Trophoblast cell (in vitro differentiated cells and primary cell): Measurements from ENCODE around the gene ARAP1.

Experiments used
- DNase-seq, 2 donors: peaks; one replicate each; pipeline ENCODE4 v3.0.0-alpha.2; 2016
- H2AFZ ChIP-seq: 2 replicates; pipeline ENCODE4 v1.6.1; 2013; ENCODE audit warnings: low read length, moderate library complexity, mild to moderate bottlenecking; ENCODE audit not compliant: insufficient read depth, poor library complexity
- H2AK5ac ChIP-seq: 2 replicates; pipeline ENCODE4 v1.6.1; 2013; ENCODE audit warnings: mild to moderate bottlenecking, low read length
- H2BK120ac ChIP-seq: 2 replicates; pipeline ENCODE4 v1.6.1; 2013; ENCODE audit warnings: low read length, mild to moderate bottlenecking, moderate library complexity; ENCODE audit not compliant: insufficient read depth, poor library complexity
- H2BK12ac ChIP-seq: 2 replicates; pipeline ENCODE4 v1.6.1; 2013; ENCODE audit warnings: mild to moderate bottlenecking, low read length, moderate library complexity
- H2BK5ac ChIP-seq: 2 replicates; pipeline ENCODE4 v1.6.1; 2013; ENCODE audit warnings: low read length, low read depth, moderate library complexity, mild to moderate bottlenecking; ENCODE audit not compliant: poor library complexity
- H3K14ac ChIP-seq: 2 replicates; pipeline ENCODE4 v1.6.1; 2013; ENCODE audit warnings: mild to moderate bottlenecking, low read length
- H3K18ac ChIP-seq: 2 replicates; pipeline ENCODE4 v1.6.1; 2013; ENCODE audit warnings: mild to moderate bottlenecking, low read length
- H3K23ac ChIP-seq: 2 replicates; pipeline ENCODE4 v1.6.1; 2013; ENCODE audit warnings: low read length
- H3K27ac ChIP-seq: 2 replicates; pipeline ENCODE4 v1.5.1; 2013; ENCODE audit warnings: low read depth, mild to moderate bottlenecking, inconsistent platforms, low read length, moderate library complexity
- H3K27me3 ChIP-seq: 2 replicates; pipeline ENCODE4 v1.6.1; 2013; ENCODE audit warnings: inconsistent platforms, mild to moderate bottlenecking, low read length, moderate library complexity; ENCODE audit not compliant: insufficient read depth
- H3K36me3 ChIP-seq, 2 experiments: 1 replicate in 1 of 2; 2 replicates in 1 of 2; pipeline ENCODE4 v1.6.1; 2013; ENCODE audit warnings: low read length in 2 of 2, mild to moderate bottlenecking in 2 of 2, moderate library complexity in 1 of 2; ENCODE audit not compliant: insufficient read depth in 2 of 2, control insufficient read depth in 1 of 2
- H3K4ac ChIP-seq: 2 replicates; pipeline ENCODE4 v1.6.1; 2013; ENCODE audit warnings: low read depth, mild to moderate bottlenecking, low read length, moderate library complexity
- H3K4me1 ChIP-seq, 2 experiments: 1 replicate in 1 of 2; 2 replicates in 1 of 2; pipeline ENCODE4 v1.6.1; 2013; ENCODE audit warnings: low read length in 2 of 2, mild to moderate bottlenecking in 2 of 2, moderate library complexity in 1 of 2; ENCODE audit not compliant: insufficient read depth in 2 of 2, control insufficient read depth in 1 of 2
- H3K4me2 ChIP-seq: 2 replicates; pipeline ENCODE4 v1.6.1; 2013; ENCODE audit warnings: inconsistent platforms, mild to moderate bottlenecking, low read length, moderate library complexity
- H3K4me3 ChIP-seq: 2 replicates; pipeline ENCODE4 v1.5.1; 2013; ENCODE audit warnings: mild to moderate bottlenecking, low read depth, low read length, inconsistent platforms
- H3K79me1 ChIP-seq: one replicate; pipeline ENCODE4 v1.6.1; 2013; ENCODE audit warnings: low read length
- H3K79me2 ChIP-seq: 2 replicates; pipeline ENCODE4 v1.6.1; 2013; ENCODE audit warnings: low read length, mild to moderate bottlenecking; ENCODE audit not compliant: control insufficient read depth, insufficient read depth, poor library complexity
- H3K9ac ChIP-seq: 2 replicates; pipeline ENCODE4 v1.6.1; 2013; ENCODE audit warnings: mild to moderate bottlenecking, low read length
- H3K9me3 ChIP-seq: 2 replicates; pipeline ENCODE4 v1.6.1; 2013; ENCODE audit warnings: low read depth, mild to moderate bottlenecking, control low read depth, inconsistent platforms, low read length; ENCODE audit not compliant: insufficient read depth
- H4K12ac ChIP-seq: 2 replicates; pipeline ENCODE4 v1.6.1; 2013; ENCODE audit warnings: low read depth, mild to moderate bottlenecking, low read length, moderate library complexity
- H4K8ac ChIP-seq: 2 replicates; pipeline ENCODE4 v1.6.1; 2013; ENCODE audit warnings: low read depth, mild to moderate bottlenecking, low read length, moderate library complexity
- H4K91ac ChIP-seq: one replicate; pipeline ENCODE4 v1.6.1; 2013; ENCODE audit warnings: low read depth, mild to moderate bottlenecking, low read length, moderate library complexity
- whole genome bisulfite sequencing: extraction: QIAGEN DNeasy Blood & Tissue Kit; methylation state at CpG from one replicate; pipeline ENCODE4 v1.1.7; 2013; ENCODE audit warnings: missing lambda C conversion rate; ENCODE audit not compliant: insufficient read length, insufficient coverage; ENCODE audit errors: extremely low coverage; 5-methylcytosine and 5-hydroxymethylcytosine counted together

The ARAP1 gene

DNA sequence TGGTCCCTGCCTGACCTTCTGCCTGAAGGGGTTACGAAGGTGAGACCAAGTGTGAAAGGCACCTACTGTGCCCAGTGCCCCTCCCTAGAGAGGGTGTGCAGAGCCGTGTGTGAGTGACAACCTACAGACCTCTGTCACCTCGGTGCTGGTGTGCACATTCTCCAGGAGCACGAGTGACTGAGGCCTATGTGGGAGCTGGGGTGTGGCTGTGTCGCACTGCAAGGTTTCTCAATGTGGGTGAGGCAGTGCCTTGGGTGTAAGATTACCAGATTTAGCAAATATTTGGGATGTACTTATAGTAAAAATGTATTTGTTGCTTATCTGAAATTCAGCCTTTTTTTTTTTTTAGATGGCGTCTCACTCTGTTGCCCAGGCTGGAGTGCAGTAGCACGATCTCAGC, 36.0 kb upstream of the ARAP1 start:
- H3K4me1 ChIP-seq = peaks cover 10 to 14% of the 10 kb centered on the region in 2 experiments
- H3K18ac ChIP-seq = no peak overlapping the region
- no peak overlapping the region for H3K4ac ChIP-seq
- H2BK5ac ChIP-seq = no peak overlapping the region
- no peak overlapping the region for H3K23ac ChIP-seq
- H2AFZ ChIP-seq = no peak overlapping the region
- peak overlapping the region; percentile 51 for H2BK12ac ChIP-seq
- no peaks in the 10 kb centered on the region for H3K36me3 ChIP-seq
- no CpG with 5 or more reads among the region's 7 CpGs for WGBS
- H4K8ac ChIP-seq = no peak overlapping the region
- no peak overlapping the region for H3K14ac ChIP-seq
- no peak overlapping the region for H2BK120ac ChIP-seq
- DNase-seq = no peak
- no peaks in the 10 kb centered on the region for H3K27me3 ChIP-seq
- no peaks in the 10 kb centered on the region for H3K79me2 ChIP-seq
- no peak overlapping the region for H3K4me3 ChIP-seq
- H3K27ac ChIP-seq = no peak overlapping the region
- no peaks in the 10 kb centered on the region for H3K9me3 ChIP-seq
- no peak overlapping the region for H3K4me2 ChIP-seq
- no peak overlapping the region for H3K9ac ChIP-seq
- no peaks in the 10 kb centered on the region for H3K79me1 ChIP-seq
- no peak overlapping the region for H2AK5ac ChIP-seq
- no peak overlapping the region for H4K91ac ChIP-seq
- no peak overlapping the region for H4K12ac ChIP-seq

- no peaks in the 10 kb centered on the region for H3K9me3 ChIP-seq
- peaks cover 13 to 15% of the 10 kb centered on the region in 2 experiments for H3K4me1 ChIP-seq
- WGBS = no CpG with 5 or more reads among the region's 16 CpGs
- no peak overlapping the region for H4K12ac ChIP-seq
- H3K23ac ChIP-seq = no peak overlapping the region
- H2AK5ac ChIP-seq = no peak overlapping the region
- no peaks in the 10 kb centered on the region for H3K79me1 ChIP-seq
- H3K79me2 ChIP-seq = no peaks in the 10 kb centered on the region
- no peak overlapping the region for H2AFZ ChIP-seq
- no peak overlapping the region for H3K4ac ChIP-seq
- no peak overlapping the region for H3K4me3 ChIP-seq
- no peak overlapping the region for H3K14ac ChIP-seq
- H4K8ac ChIP-seq = no peak overlapping the region
- H3K27me3 ChIP-seq = no peaks in the 10 kb centered on the region
- DNase-seq = peak in 1 of 2 donors; percentile 65
- no peak overlapping the region for H3K18ac ChIP-seq
- no peak overlapping the region for H4K91ac ChIP-seq
- H2BK120ac ChIP-seq = no peak overlapping the region
- no peak overlapping the region for H3K4me2 ChIP-seq
- no peak overlapping the region for H2BK12ac ChIP-seq
- H2BK5ac ChIP-seq = no peak overlapping the region
- H3K9ac ChIP-seq = no peak overlapping the region
- H3K27ac ChIP-seq = no peak overlapping the region
- H3K36me3 ChIP-seq = no peaks in the 10 kb centered on the region
Observed at GRCh38 chr11:72787216-72788104, 35.3 kb upstream of the ARAP1 start.

DNA sequence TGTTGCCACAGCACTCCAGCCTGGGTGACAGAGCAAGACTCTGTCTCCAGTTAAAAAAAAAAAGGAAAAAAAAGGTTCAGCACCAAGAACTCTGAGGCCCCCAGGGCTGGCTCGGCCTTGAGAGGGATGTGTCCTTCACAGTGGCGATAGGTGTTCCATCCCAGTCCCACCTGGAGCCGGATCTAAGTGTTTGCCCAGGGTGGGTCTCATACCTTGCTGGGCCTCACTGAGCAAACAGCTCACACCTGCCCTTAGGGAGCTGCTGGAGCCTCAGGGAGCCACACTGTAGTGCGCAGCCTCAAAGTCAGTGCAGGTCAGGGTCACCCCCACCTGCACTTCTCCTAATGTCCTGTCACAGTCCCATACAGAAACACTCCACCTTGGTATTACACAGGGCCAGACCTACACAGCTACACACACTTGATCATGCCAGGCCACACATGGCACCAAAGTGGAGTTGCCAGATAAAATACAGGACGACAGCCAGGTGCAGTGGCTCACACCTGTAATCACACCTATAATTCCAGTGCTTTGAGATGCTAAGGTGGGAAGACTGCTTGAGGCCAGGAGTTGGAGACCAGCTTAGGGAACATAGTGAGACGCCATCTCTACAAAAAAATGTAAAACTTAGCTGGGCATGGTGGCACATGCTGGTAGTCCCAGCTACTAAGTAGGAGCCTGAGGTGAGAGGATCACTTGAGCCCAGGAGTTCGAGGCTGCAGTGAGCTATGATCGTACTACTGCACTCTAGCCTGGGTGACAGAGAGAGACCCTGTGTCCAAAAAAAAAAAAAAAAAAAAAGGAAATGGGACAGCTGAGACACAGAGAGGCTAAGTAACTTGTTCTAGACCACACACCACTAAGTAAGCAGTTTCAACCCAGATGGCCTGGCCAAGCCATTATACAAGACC, 34.4 kb upstream of the ARAP1 start:
- no peak overlapping the region for H3K14ac ChIP-seq
- WGBS = no CpG with 5 or more reads among the region's 8 CpGs
- no peak overlapping the region for H4K12ac ChIP-seq
- no peak overlapping the region for H2AK5ac ChIP-seq
- no peaks in the 10 kb centered on the region for H3K79me1 ChIP-seq
- H4K8ac ChIP-seq = no peak overlapping the region
- no peaks in the 10 kb centered on the region for H3K27me3 ChIP-seq
- no peak overlapping the region for H3K4me3 ChIP-seq
- no peak overlapping the region for H3K4ac ChIP-seq
- H2AFZ ChIP-seq = no peak overlapping the region
- no peak overlapping the region for H2BK5ac ChIP-seq
- no peak overlapping the region for H3K9ac ChIP-seq
- H3K27ac ChIP-seq = no peak overlapping the region
- no peak overlapping the region for H3K18ac ChIP-seq
- H2BK120ac ChIP-seq = no peak overlapping the region
- H2BK12ac ChIP-seq = no peak overlapping the region
- peak in 1 of 2 donors; percentile 34 for DNase-seq
- H3K36me3 ChIP-seq = no peaks in the 10 kb centered on the region
- peaks cover 15 to 22% of the 10 kb centered on the region in 2 experiments for H3K4me1 ChIP-seq
- no peaks in the 10 kb centered on the region for H3K9me3 ChIP-seq
- H4K91ac ChIP-seq = no peak overlapping the region
- H3K4me2 ChIP-seq = no peak overlapping the region
- H3K79me2 ChIP-seq = no peaks in the 10 kb centered on the region
- no peak overlapping the region for H3K23ac ChIP-seq

- Histone ChIP-seq H3K79me2 (peaks cover 12% of the 10 kb centered on the region), H2AK5ac (no peak overlapping the region), H2BK5ac (no peak overlapping the region), H2BK120ac (no peak overlapping the region), H3K4me2 (no peak overlapping the region), H3K4me3 (no peak overlapping the region), H3K14ac (no peak overlapping the region), H3K36me3 (no peaks in the 10 kb centered on the region), H3K18ac (no peak overlapping the region), H3K27ac (no peak overlapping the region), H4K91ac (no peak overlapping the region), H3K4ac (no peak overlapping the region), H2BK12ac (no peak overlapping the region), H3K9ac (no peak overlapping the region), H3K9me3 (no peaks in the 10 kb centered on the region), H2AFZ (no peak overlapping the region), H3K79me1 (peaks cover 16% of the 10 kb centered on the region), H3K23ac (no peak overlapping the region), H3K27me3 (no peaks in the 10 kb centered on the region), H3K4me1 (peaks cover 21 to 31% of the 10 kb centered on the region in 2 experiments), H4K8ac (no peak overlapping the region), H4K12ac (no peak overlapping the region)
- DNase-seq = no peak
- no CpG with 5 or more reads among the region's 10 CpGs for WGBS
Observed at GRCh38 chr11:72784662-72785061, 32.5 kb upstream of the ARAP1 start.
